NCI-H82 (cell line): ENCODE measurements around the gene C10orf71.

Source experiments
- DNase-seq: peaks from one replicate; lab custom pipeline; 2025; lab: John Stamatoyannopoulos, UW

The C10orf71 gene

DNA sequence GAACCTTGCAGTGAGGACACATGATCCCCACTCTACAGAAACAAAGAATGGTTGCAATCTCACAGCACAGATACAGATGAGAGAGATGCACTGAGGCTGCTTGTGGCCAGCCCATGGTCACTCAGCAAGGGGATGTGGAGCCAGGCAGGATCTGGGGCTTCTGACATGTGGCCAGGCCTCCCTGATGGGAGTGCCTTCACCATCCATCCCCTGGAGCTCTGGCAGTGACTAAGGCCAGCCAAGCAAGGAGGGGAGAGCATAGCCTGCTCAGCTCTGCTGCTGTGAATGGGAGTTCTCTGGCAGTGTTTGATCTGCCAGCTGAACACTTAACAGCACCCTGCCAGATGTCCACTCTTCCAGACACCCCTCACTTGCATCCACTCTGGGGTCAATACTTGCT, 19.8 kb downstream of the C10orf71 start:
- DNase-seq, result no peak

DNA sequence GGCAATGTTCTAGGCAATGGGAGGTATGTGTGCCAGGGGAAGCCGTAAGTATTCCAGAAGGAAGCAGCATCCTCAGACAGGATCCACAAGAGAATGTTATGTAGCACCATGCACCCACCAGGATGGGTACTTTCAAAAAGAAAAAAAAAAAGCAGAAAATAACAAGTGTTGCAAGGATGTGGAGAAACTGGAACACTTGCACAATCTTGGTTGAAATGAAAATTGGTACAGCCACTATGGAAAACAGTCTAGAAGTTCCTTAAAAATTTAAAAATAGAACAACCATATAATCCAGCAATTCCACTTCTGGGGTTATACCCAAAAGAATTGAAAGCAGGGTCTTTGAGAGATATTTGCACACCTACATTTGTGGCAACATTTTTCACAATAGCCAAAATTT, 20.2 kb downstream of the C10orf71 start:
- DNase-seq, result no peak

DNA sequence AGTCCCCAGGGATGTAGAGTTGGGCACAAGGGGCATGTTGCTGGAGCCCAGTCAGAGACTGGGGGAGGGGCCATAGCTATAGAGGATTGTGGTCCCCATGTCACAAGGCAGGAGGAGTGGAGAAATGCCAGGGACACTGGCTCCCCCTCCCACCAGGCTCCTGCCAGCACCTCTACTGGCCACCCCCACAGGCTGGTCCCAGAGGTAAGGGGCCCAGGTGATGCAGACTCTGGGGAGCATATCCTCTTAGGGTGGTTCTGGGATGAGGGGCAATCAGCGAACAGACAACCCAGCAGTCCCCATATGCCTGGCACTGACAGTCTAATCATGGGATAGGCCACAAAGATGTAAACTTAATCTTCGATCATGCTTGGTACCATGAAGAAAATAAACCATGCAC, 21.2 kb downstream of the C10orf71 start:
- DNase-seq, result no peak

DNA sequence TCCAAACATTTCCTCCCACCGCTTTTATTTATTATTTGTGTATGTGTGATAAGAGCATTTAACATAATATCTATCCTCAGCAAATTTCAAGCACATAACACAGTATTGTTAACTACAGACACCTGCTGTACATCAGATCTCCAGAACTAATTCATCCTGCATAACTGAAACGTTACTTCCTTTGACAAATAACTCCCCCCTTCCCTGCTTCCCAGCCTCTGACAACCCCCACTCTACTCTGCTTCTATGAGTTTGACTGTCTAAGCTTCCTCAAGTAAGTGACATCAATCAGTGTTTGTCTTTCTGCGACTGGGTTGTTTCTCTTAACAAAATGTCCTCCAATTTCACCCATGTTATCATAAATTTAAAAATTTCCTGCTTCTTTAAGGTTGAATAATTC, 22.1 kb downstream of the C10orf71 start:
- no peak for DNase-seq

DNA sequence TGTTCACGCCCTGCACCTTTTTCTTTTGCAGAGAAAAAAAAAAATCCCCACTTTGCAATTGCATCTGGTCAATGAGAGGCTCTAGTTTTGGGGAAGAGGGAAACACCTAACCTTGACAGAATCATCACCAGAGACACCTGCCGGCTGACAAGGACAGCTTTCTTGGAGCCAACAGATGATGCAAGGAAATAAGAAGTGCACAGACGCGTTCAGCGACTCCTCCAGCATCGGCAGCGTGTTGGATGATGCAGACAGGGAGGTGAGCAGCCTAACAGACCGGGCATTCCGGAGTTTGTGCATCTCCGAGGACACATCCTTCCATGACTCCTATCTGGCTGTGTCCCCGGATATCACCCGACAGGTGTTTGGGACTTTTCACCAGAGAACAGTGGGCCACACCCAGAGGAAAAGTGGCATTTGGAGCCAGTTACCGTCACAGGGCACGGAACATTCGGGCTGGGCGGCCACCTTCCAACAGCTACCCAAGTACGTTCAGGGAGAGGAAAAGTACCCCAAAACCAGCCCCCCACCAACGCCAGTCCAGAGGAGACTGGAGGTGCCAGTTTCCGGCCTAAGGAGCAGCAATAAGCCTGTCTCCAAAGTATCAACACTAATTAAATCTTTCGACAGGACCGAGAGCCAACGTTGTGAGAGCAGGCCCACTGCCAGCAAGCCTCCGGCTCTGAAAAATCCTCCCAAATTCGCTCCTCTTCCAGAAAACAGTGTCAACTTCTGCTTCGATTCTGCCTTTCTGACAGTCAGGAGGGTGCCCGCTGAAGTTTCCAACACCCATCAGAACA, 23.6 kb downstream of the C10orf71 start:
- DNase-seq, result no peak

DNA sequence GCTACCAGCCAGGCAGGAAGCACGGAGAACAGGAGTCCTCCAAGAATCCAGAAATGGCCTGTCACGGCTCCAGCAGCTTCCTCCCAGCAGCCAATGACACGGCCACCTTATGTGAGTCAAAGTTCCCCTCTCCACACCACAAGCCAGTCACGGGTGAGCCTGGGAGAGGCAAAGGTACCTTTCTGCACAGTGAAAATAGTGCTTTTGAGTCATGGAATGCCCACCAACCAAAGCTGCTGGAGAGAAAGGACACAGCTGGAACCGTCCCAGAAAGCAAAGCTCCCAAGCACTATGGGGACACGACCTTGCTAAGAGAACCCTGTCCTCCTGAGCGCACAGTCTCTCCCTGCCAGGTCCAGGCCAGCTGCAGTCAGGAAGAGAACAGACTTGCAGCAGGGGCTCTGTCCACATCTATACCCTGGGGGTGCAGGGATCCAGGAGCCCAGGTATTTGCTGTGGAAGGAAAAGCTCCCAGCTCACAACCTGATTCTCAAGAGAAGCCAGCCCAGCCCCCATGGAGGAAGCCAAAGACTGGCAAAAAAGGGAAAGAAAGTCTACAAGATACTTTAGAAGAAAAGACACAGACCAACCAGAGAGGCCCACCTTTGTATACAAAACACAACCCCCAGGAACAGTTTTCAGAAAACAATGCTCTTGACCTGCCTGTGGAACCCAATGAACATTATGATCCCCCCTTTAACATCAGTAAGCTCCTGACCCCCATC, 24.4 kb downstream of the C10orf71 start:
- DNase-seq, result no peak

DNA sequence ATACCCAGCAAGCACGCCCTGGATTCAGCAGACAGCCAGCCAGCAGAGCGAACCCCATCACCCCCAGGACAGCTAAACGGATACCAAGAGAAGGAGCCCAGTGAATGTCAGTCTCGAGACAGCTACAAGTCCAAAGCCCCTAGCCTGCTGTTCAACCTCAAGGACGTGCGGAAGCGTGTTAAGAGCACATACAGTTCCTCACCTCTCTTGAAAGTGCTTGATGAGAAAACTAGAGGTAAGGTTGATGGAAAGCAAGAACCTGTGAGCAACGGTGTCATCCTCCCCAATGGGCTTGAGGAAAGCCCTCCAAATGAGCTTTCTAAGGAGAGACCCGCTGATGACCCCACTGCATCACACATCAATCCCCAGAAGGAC, 24.9 kb downstream of the C10orf71 start:
- no peak for DNase-seq

DNA sequence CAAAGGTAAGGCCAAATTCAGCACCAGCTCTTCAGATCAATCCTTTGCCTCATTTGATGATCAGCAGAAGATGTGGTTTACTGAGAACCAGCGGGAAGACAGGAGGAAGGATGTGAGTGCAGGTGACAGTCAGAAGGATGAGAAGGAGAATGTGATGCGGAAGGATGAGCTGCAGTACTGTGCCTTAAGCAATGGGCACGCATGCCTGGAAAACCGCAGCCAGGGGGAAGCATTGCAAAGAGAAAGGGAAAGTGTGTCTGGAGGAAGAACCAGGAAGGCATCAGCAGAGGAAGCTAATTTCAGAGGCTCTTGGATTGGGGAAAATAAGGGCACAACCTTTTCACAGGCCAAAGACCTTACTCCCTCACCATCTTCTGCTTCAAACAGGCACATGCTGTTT, 25.7 kb downstream of the C10orf71 start:
- peak; percentile 13 for DNase-seq

DNA sequence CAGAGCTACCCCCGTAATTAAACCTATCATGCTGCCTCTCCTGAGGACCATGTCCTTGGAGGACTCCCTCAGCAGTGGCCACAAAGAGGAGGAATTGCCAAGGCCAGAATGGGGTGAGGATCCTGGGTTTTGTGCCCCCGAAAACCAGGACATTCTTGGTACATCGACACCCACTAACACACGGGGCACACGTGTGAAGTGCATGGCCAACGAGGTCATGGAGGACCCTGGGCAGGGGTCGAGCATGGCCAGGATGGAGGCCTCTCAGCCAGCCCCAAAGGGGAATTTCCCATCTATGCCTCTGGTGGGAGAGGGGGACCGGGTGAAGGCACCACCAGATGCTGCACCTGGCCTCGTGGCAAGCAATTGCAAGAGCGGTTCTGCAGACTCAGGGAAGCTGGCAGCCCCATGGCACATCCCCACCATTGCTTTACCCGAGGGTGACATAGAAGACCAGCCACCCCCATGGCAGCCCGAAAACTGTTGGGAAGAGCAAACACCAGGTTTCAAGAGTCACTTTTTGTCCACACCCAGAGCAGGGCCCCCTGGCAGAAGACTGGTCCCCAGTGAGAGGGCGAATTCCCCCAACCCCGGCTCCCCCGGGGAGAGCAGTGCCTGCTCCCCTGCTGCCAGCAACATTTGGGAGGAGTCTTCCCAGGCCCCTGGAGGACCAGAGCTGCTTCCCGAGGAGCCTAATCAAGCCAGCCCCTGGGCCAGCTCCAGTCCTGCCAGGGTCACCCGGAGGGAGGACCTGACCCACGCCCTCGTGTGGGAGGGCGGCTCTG, 26.4 kb downstream of the C10orf71 start:
- no peak for DNase-seq

DNA sequence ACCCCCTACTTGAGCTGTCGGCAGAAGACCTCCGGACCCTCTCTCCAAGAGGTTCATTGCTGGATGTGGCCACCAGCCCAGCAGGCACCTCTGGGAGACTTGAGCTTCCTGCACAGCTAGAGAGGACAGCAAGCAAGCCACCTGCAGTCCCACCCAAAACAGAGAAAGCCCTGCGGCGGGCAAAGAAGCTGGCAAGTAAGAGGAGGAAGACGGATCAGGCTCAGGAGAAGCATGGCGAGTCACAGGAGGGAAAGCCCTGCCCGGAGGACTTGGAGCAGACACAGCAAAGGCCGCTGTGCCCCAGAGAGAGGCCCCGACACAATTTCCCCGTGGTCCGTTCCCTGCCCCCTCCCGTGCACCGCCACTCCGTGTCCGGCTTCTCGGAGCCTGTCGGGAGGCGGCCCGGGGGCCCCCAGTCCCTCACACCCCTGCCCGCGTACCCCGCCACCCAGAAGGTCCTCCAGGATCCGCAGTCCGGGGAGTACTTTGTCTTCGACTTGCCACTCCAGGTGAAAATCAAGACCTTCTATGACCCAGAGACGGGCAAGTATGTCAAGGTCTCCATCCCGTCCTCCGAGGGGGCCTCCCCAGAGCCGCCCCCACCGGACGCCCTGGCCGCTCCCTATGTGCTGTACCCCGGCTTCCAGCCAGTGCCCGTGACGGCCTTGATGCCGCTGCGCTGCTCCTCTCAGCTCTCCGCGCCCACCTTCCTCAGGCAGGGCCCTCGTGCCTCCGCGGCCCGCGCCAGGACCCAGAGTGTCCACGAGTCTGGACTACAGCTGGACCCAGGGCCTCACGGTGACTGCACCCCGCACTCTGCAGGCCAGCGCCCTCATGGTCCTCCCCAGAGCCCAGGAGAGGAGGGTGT, 27.2 kb downstream of the C10orf71 start:
- DNase-seq, result no peak

DNA sequence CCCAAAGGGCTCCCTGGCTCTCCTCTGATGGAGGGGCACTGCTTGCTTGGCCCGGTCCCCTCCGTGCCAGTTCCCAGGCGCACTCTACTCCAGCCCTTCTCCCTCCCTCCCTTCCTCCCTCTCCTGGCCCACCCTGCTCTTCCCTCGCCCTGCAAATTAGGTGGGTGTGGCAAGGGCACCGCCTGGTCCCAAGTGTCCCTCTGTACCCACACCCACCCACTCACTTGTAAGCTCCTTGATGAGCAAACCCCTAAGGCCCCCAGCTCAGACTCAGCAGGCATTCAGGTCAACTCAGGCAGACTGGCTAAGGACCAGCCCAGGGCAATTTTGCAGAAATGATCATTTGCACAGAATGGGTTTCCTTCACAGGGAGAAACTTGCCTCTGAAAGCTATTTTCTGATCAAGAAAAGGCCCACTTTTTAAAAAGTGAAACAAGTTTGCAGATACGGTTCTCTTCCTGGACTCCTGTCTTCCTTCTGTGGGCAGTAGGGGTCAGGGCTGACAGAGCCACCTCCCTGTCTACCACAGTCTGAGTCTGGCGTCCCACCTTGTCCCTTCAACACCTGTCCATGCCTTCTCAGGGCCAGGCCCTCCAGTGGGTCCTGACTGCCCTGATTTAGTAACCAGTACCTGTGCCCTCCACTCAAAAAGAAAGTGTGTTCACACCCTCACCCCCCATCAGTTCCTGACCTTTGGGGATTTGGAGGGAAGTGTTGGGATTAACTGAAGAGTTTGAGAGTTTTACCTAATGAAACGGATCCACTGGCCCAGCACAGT, 28.3 kb downstream of the C10orf71 start:
- DNase-seq, result no peak

DNA sequence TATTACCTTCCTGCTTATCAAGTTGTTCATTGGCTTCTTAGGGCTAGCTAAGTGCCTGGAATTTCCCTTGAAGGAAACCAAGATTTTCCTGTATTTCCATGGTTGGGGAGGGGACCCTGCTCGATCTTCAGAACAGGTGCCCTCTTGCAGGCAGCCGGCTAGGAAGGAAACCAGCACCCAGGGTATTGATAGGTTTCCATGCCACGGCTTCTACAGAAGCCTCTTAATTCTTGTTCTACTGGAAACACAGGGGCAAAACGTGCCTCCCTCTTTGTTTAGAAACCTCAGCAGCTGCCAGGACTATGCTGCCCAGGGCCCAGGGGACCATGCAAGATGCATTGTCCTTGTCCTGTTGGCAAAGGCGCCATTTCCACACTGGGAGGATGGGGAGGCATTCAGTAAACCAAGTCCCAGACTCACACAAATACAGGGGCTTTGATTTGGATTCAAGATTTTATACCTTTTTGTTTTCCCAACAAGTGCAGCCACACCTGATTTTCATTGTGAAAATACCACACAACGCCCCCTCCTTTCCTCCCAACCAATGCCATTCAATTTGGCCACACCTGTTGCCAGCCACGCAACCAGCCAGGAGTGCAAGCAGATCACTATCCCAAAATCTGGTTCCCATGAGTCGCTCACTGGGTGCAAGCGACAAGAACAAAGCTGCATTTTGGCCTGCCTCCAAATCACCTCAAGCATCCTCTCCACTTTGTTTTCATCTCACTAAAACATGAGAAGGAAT, 29.6 kb downstream of the C10orf71 start:
- no peak for DNase-seq

DNA sequence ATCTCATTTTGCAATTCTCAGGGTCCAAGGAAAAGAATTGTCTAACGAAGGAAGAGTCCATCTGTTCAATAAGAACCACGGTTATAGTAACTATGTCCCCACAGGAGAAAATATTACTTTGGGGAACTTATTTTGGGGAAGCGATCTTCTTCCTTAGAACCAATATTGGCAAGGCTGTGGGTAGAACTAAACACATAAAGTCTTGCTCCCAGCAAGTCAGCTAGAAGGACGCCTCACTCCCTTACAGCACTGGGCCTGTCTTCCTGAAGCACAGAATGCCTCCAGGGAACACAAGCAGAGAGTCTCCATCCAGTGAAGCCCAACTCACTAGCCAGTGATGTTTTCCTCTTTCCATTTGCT, 30.2 kb downstream of the C10orf71 start:
- no peak for DNase-seq

DNA sequence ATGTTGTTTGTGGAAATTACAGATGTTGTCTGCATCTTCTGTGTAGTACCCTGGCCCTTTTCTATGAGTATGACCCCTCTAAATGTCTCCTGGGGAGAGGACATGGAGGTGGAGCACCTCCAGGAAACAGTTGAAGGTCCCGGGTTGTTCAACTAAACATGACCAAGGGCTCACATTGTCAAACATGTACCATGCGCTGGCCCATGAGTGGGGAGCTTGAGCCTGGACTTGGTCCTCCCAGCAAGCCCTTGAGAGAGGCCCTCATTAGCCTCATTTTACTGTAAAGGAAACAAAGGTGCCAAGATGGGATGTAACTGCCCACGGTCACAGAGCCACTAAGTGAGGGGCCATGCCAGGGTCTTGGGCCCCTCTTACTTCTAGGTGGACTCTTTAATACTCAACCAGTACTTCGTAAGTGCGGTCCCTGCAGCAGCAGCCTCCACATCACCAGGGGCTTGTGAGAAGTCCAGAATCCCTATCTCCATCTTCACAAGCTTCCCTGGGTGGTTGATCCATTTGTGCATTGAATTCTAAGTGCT, 31.2 kb downstream of the C10orf71 start:
- no peak for DNase-seq

DNA sequence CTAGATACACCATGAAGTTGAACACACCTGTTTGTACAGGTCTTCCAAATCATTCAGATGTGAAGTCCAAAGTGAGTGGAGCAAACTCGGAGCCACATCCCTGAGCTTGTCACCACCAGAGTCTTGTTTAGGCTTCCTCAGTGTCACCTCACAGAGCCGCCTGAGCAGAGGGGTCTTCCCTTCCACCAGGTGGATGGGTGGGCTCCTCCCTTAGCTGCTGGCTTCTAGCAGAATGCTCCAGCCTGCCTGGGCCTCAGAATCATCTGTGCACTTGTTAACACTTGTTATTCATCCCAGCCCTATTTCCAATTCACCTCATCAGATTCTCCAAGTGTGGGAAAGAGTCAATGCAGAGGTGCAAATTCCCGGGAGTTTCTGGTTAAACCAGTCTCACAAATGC, 32.5 kb downstream of the C10orf71 start:
- no peak for DNase-seq

DNA sequence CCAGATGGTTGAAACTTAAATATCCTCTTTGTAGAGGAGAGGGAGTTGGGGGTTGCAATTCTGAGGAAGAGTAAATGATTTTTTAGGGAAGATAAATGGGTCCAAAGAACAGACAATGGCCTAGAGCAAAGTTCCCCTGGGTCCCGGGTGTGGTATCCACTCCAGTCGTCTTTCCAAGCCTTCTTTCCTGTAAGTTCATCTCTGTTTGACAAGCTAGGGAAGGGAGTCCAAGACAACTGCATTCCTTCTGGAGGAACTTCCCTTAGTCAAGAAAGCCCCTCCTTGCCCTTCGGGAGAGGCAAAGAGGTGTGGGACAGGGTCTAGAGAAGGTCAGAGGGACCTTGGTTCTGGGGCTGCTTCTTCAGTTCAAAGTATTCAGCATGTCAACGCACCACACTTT, 33.4 kb downstream of the C10orf71 start:
- no peak for DNase-seq

DNA sequence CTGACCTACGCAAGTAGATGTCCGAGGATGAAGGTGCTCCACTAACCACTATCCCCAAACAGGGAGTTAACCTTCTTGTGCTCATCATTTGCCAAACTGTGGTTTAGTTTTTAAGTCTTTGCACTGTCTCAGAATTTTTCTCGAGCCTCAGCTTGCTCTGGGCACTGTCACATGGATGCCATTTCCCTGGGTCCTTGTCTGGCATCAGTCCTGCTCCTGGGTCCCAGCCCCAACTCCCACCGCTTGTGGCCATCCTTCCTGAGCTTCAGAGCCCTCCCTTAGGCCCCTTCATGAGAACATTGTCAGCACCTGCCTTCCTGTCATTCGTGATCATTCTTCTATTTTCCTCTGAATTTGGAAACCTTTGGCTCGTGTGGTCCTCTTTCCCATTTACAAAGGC, 33.8 kb downstream of the C10orf71 start:
- DNase-seq, result no peak

DNA sequence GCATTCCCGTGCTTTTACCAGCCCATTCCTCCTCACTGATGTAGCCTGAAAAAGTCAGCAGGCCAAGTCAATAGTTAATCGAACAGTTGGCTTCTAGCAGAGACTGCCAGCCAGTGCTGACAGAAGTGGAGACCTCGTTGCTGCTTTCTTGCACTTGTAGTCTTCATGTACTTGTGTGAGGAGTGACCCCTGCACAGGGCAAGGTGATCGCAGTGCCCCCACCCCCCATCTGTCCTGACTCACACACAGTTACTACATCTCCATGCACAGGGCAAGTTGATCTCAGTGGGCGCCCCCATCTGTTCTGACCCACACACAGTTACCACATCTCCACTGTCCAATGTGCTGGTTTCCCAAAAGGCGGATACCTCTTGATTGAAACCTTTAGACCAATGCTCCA, 34.2 kb downstream of the C10orf71 start:
- DNase-seq, result no peak

DNA sequence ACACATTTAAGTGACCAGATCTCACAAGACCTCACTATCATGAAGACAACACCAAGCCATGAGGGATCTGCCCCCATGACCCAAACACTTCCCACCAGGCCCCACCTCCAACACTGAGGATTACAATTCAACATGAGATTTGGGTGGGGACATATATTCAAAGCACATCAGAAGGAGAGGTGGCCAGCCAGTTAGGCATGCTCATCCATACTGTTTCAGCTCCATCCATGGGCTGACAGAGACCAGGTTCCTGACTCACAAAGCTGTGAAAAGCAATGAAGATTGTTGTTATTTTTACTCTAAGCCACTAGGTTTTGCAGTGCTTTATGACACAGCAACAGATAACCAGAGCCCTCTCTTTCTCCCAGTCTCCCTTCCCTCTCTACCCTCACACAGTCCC, 36.0 kb downstream of the C10orf71 start:
- DNase-seq, result no peak

DNA sequence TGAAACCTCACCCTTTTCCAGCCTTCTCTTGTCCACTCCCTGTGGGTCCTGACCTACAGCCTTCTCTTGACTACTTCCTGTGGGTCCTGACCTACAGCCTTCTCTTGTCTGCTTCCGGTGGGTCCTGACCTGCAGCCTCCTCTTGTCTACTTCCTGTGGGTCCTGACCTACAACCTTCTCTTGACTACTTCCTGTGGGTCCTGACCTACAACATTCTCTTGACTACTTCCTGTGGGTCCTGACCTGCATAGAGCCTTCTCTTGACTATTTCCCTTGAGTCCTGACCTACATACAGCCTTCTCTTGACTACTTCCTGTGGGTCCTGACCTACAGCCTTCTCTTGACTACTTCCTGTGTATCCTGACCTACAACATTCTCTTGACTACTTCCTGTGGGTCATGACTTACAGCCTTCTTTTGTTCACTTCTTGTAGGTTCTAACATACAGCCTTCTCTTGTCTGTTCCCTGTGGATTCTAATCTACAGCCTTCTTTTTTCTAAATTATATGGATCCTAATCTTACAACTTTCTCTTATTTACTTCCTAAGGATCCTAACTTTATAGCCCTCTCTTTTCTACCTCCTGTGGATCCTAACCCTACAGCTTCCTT, 36.5 kb downstream of the C10orf71 start:
- DNase-seq, result no peak
